Loucy (cell line): ENCODE data around the gene TCF7L2.

Experiments used
- CTCF ChIP-seq: fragments of 200-600 bp; sonication (generic); conservative IDR thresholded peaks from 2 replicates; pipeline ENCODE4 v1.5.1; 2014; ENCODE audit warnings: mild to moderate bottlenecking, antibody characterized with exemption, low read length
- EZH2phosphoT487 ChIP-seq: fragments of 200-600 bp; IDR thresholded peaks from 2 replicates; pipeline ENCODE4 v1.6.1; 2018; ENCODE audit warnings: antibody characterized with exemption, mild to moderate bottlenecking, moderate library complexity, borderline replicate concordance

DNA sequence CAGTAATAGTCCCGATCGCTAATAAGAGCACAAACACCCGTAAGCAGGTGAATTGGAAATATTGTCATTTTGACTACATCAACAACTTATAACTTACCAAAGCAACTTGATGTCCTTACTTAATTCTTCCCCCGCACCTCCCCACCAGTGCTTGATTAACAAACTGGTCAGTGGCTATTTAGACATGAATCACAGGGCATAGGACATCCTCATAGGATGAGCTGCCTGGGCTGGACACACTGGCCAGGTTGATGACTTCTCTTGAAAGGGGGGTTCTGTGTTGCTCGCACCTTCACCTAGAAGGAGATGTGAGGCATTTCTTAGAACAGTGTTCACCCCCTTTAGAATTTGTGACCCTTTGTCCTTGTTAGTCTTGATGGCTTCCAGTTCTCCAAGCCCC is 163.2 kb downstream of the TCF7L2 start:
- TF ChIP-seq CTCF: no peak
- TF ChIP-seq EZH2phosphoT487: no peak
